OCI-LY1 (cell line): ENCODE results near the gene DIP2C.

Experiments
- H2AFZ ChIP-seq: fragments of 200-600 bp; sonication (generic), shearing (Covaris generic); 2 replicates; pipeline ENCODE4 v1.6.0; 2014; ENCODE audit warnings: antibody characterized with exemption, mild to moderate bottlenecking, low read length
- H3F3A ChIP-seq: fragments of 200-600 bp; sonication (generic), shearing (Covaris generic); 2 replicates; pipeline ENCODE4 v1.6.0; 2014; ENCODE audit warnings: mild to moderate bottlenecking, antibody characterized with exemption, low read length, moderate library complexity; ENCODE audit not compliant: insufficient read depth
- H3K27ac ChIP-seq: fragments of 200-600 bp; sonication (generic); 2 replicates; pipeline ENCODE4 v1.5.1; 2014; ENCODE audit warnings: low read length, mixed run types, mild to moderate bottlenecking, low read depth; ENCODE audit not compliant: poor library complexity, severe bottlenecking
- H3K27me3 ChIP-seq: fragments of 200-600 bp; sonication (generic); 2 replicates; pipeline ENCODE4 v1.6.0; 2014; ENCODE audit warnings: antibody characterized with exemption, mild to moderate bottlenecking, low read length, moderate library complexity; ENCODE audit not compliant: insufficient read depth
- H3K36me3 ChIP-seq: fragments of 200-600 bp; sonication (generic); 2 replicates; pipeline ENCODE4 v1.6.1; 2014; ENCODE audit warnings: mild to moderate bottlenecking, antibody characterized with exemption, low read length, moderate library complexity, mixed read lengths; ENCODE audit not compliant: insufficient read depth
- H3K4me1 ChIP-seq: fragments of 200-600 bp; sonication (generic); 2 replicates; pipeline ENCODE4 v1.5.1; 2014; ENCODE audit warnings: mild to moderate bottlenecking, low read length, moderate library complexity; ENCODE audit not compliant: insufficient read depth, severe bottlenecking
- H3K4me2 ChIP-seq: fragments of 200-600 bp; sonication (generic), shearing (Covaris generic); 2 replicates; pipeline ENCODE4 v1.6.1; 2014; ENCODE audit warnings: low read length
- H3K4me3 ChIP-seq: fragments of 200-600 bp; sonication (generic); 2 replicates; pipeline ENCODE4 v1.5.1; 2014; ENCODE audit warnings: low read length, low read depth, mild to moderate bottlenecking, mixed read lengths; ENCODE audit not compliant: poor library complexity, severe bottlenecking
- H3K79me2 ChIP-seq: fragments of 200-600 bp; shearing (Covaris generic); 2 replicates; pipeline ENCODE4 v1.6.1; 2016; ENCODE audit warnings: mixed run types, low read length, mixed read lengths; ENCODE audit not compliant: insufficient read depth
- H3K9ac ChIP-seq: fragments of 200-600 bp; sonication (generic), shearing (Covaris generic); 2 replicates; pipeline ENCODE4 v1.6.1; 2014; ENCODE audit warnings: mild to moderate bottlenecking, low read length, mixed read lengths
- H3K9me2 ChIP-seq: fragments of 200-600 bp; sonication (generic), shearing (Covaris generic); 2 replicates; pipeline ENCODE4 v1.6.1; 2014; ENCODE audit warnings: low read depth, mild to moderate bottlenecking, low read length, mixed read lengths
- H3K9me3 ChIP-seq: fragments of 200-600 bp; shearing (Covaris generic); 2 replicates; pipeline ENCODE4 v1.6.1; 2014; ENCODE audit warnings: low read length, mixed read lengths
- H4K20me1 ChIP-seq: fragments of 200-600 bp; sonication (generic), shearing (Covaris generic); 2 replicates; pipeline ENCODE4 v1.6.0; 2016; ENCODE audit warnings: mild to moderate bottlenecking, low read length; ENCODE audit not compliant: insufficient read depth
- EZH2 ChIP-seq: fragments of 200-600 bp; sonication (generic), shearing (Covaris generic); IDR thresholded peaks from 2 replicates; pipeline ENCODE4 v1.8.0; 2017; ENCODE audit warnings: borderline replicate concordance, mixed run types, mild to moderate bottlenecking, antibody characterized with exemption, low read length, moderate library complexity, mixed read lengths
- TF ChIP-seq, protein P1 (sequence below): fragments of 200-600 bp; sonication (generic), shearing (Covaris generic); IDR thresholded peaks from 2 replicates; pipeline ENCODE4 v1.5.1; 2017; ENCODE audit warnings: mild to moderate bottlenecking, antibody characterized with exemption, low read length, moderate library complexity, mixed read lengths

Gene DIP2C

DNA sequence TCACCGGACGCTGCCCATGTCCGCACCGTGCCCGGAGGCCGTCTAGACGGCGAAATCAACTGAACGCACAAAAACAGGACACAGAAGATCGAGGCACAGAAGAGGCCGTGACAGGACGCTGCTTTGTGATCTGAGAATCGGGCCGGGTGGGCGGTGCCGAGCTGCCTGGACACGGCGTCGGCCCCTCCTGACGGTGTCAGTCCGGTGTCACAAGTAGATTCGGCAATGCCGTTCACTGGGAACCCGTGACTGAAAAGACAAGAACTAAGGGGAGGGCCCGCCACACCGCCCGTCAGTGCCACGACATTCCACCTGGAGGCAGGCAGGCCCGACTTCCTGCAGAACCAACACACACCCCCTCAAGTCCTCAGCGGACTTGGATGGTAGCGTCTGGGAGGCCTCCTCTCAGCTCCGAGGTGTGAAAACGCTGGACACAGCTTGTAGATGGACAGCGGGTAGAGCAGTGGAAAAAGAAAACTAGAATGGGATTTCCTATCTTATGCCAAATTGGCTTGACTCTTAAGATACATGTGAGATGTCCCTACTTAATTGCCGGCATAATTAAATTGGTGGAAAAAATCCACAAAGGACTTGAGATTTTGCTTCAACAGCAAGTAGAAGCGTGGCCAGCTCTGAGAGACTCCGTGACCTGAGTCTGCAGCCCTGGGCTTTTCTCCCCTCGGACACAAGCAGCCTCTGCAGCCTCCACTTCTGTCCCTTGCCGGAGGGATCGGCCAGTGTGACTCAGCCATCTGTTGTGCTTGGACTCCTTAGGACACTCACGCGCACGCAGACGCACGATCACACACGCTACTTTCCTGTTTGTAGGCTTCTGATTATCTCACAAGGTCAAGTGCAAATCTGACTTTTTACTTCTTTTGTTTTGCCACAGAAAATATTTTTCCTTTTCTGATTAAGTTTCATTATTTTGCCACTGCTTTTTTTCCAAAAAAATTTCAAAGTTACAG, 269.0 kb downstream of the DIP2C start:
- Histone ChIP-seq H3K4me3 (no peak overlapping the region), H3K9ac (no peak overlapping the region), H3K27ac (no peak overlapping the region), H3F3A (no peaks in the 10 kb centered on the region), H2AFZ (no peak overlapping the region), H3K4me2 (no peak overlapping the region), H3K4me1 (no peaks in the 10 kb centered on the region), H3K9me2 (no peaks in the 10 kb centered on the region), H3K79me2 (peaks cover 4% of the 10 kb centered on the region; the same call in 1 of the 2 replicates), H4K20me1 (no peaks in the 10 kb centered on the region), H3K27me3 (no peaks in the 10 kb centered on the region), H3K36me3 (peaks cover 90% of the 10 kb centered on the region), H3K9me3 (no peaks in the 10 kb centered on the region)
- TF ChIP-seq EZH2, result no peak
- TF ChIP-seq, protein P1, sequence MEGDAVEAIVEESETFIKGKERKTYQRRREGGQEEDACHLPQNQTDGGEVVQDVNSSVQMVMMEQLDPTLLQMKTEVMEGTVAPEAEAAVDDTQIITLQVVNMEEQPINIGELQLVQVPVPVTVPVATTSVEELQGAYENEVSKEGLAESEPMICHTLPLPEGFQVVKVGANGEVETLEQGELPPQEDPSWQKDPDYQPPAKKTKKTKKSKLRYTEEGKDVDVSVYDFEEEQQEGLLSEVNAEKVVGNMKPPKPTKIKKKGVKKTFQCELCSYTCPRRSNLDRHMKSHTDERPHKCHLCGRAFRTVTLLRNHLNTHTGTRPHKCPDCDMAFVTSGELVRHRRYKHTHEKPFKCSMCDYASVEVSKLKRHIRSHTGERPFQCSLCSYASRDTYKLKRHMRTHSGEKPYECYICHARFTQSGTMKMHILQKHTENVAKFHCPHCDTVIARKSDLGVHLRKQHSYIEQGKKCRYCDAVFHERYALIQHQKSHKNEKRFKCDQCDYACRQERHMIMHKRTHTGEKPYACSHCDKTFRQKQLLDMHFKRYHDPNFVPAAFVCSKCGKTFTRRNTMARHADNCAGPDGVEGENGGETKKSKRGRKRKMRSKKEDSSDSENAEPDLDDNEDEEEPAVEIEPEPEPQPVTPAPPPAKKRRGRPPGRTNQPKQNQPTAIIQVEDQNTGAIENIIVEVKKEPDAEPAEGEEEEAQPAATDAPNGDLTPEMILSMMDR, result no peak

DNA sequence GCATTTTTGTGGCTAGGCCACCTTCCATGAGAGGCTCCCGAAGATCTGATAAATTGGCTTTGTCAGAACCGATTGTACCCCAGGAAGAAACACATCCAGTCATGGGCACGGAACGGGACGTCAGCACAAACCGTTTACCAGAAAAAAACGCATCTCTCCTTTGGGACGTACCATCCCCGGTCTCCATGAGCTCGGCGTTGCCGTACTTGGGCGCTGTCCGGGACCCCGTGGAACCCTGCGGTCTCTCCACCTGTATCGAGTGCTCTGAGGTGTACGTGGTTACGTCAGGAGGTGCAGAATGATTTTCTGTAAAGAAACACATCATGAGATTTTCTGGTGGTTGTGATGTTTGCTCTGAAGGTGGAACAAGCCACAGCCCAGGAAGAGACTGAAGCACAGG, 270.6 kb downstream of the DIP2C start:
- no peaks in the 10 kb centered on the region for H3K4me1 ChIP-seq
- H3K9ac ChIP-seq, result no peak overlapping the region
- peaks cover 2% of the 10 kb centered on the region; the same call in 1 of the 2 replicates for H3K79me2 ChIP-seq
- H3F3A ChIP-seq, result no peaks in the 10 kb centered on the region
- no peak overlapping the region for H3K4me2 ChIP-seq
- no peak overlapping the region for H3K4me3 ChIP-seq
- no peak overlapping the region for H3K27ac ChIP-seq
- no peaks in the 10 kb centered on the region for H3K27me3 ChIP-seq
- TF ChIP-seq, protein P1, result no peak
- no peak for TF ChIP-seq EZH2
- H3K9me2 ChIP-seq, result no peaks in the 10 kb centered on the region
- no peaks in the 10 kb centered on the region for H4K20me1 ChIP-seq
- no peaks in the 10 kb centered on the region for H3K9me3 ChIP-seq
- H3K36me3 ChIP-seq, result peaks cover 91% of the 10 kb centered on the region
- H2AFZ ChIP-seq, result no peak overlapping the region

DNA sequence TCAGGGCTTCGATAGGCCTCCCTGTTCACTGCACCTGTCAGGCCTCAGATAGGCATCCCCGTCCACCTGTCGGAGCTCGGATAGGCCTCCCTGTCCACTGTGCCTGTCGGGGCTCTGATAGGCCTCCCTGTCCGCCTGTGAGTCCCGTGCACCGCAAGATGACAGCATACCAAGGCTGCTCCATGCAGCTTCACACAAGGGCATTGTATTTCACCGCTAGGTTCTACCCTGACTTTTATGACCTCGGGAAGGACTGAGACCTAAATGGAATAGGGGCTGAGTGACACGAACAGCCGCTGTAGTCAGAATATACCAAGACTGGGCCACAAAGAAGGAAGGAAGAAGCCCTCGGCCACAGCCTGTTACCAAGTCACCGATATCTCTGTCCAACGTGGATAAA, 271.2 kb downstream of the DIP2C start:
- Histone ChIP-seq H3K36me3 (peaks cover 91% of the 10 kb centered on the region), H3K9me3 (no peaks in the 10 kb centered on the region), H3K79me2 (no peaks in the 10 kb centered on the region), H2AFZ (no peak overlapping the region), H3K27me3 (no peaks in the 10 kb centered on the region), H3F3A (no peaks in the 10 kb centered on the region), H3K4me3 (no peak overlapping the region), H3K4me1 (no peaks in the 10 kb centered on the region), H3K4me2 (no peak overlapping the region), H3K9ac (no peak overlapping the region), H3K27ac (no peak overlapping the region), H3K9me2 (no peaks in the 10 kb centered on the region), H4K20me1 (no peaks in the 10 kb centered on the region)
- TF ChIP-seq EZH2, result no peak
- TF ChIP-seq, protein P1, result no peak
